Endothelial cell of umbilical vein (primary cell): ENCODE data around the gene DMXL1.

Source experiments
- CTCF ChIP-seq, 2 donors: IDR thresholded peaks; 1 replicate in 1 of 2; 2 replicates in 1 of 2; pipeline ENCODE4 v1.5.1; 2011; ENCODE audit warnings: low read length in 2 of 2, mild to moderate bottlenecking in 2 of 2, moderate library complexity in 2 of 2, control low read depth in 1 of 2, inconsistent platforms in 1 of 2, low read depth in 1 of 2; ENCODE audit not compliant: insufficient read depth in 1 of 2; ENCODE audit errors: extremely low read depth in 1 of 2
- EZH2 ChIP-seq: IDR thresholded peaks from 2 replicates; pipeline ENCODE4 v1.6.1; 2012; ENCODE audit warnings: borderline replicate concordance, low read depth, mild to moderate bottlenecking, moderate library complexity, low read length, inconsistent platforms; ENCODE audit not compliant: severe bottlenecking
- MYC ChIP-seq: IDR thresholded peaks from one replicate; pipeline ENCODE4 v1.6.1; 2011; ENCODE audit warnings: mild to moderate bottlenecking, low read depth, low read length
- POLR2A ChIP-seq: IDR thresholded peaks from 2 replicates; pipeline ENCODE4 v1.6.1; 2012; ENCODE audit warnings: low read depth, mild to moderate bottlenecking, control low read depth, low read length

GRCh38 chr5:119048246-119048645, 22.6 kb upstream of the DMXL1 start:
- TF ChIP-seq CTCF (IDR thresholded peaks at IDR 0.05; ENCODE audit: extremely low read depth in 1 of 2, insufficient read depth in 1 of 2, low read depth in 1 of 2, low read length in 2 of 2) (no peak), EZH2 (no peak), MYC (no peak), POLR2A (no peak)
